ENCODE results near the gene CEP19. TPM values are rescaled to one million over a fixed set of nuclear protein-coding genes. Genes with fewer than 3 reads are reported as not detected.
A peak's percentile ranks its signal among the peaks of the same experiment; 100 is the strongest.

CEP19 gene
- total RNA-seq, 4 donors from 2014 or later: 0.67 TPM; not detected in 3

- TF ChIP-seq CTCF (IDR thresholded peaks at IDR 0.05) (no peak), POLR2A (IDR thresholded peaks at IDR 0.05) (no peak)
- no peaks in the 10 kb centered on the region for H3K4me1 ChIP-seq
Observed at GRCh38 chr3:196700801-196701200, 11.2 kb downstream of the CEP19 start.

GRCh38 chr3:196699749-196700148 is 12.3 kb downstream of the CEP19 start:
- Histone ChIP-seq H3K27ac (no peak overlapping the region), H3K4me1 (no peaks in the 10 kb centered on the region), H3K27me3 (no peaks in the 10 kb centered on the region), H3K4me3 (no peak overlapping the region), H3K9me3 (no peaks in the 10 kb centered on the region), H3K36me3 (no peaks in the 10 kb centered on the region)
- no peak for DNase-seq
- no peak for TF ChIP-seq POLR2A (IDR thresholded peaks at IDR 0.05)

More at GRCh38 chr3:196700801-196701200, 11.2 kb downstream of the CEP19 start:
- H3K27me3 ChIP-seq: no peaks in the 10 kb centered on the region
- H3K9me3 ChIP-seq: no peaks in the 10 kb centered on the region
- no peak for DNase-seq
- no peak overlapping the region for H3K27ac ChIP-seq
- H3K36me3 ChIP-seq: no peaks in the 10 kb centered on the region
- H3K4me3 ChIP-seq: no peak overlapping the region

- H3K4me1 ChIP-seq: no peaks in the 10 kb centered on the region
- no peaks in the 10 kb centered on the region for H3K36me3 ChIP-seq
- H3K4me3 ChIP-seq: no peak overlapping the region
- H3K27me3 ChIP-seq: no peaks in the 10 kb centered on the region
- no peak for DNase-seq
- no peaks in the 10 kb centered on the region for H3K9me3 ChIP-seq
- no peak for TF ChIP-seq POLR2A (IDR thresholded peaks at IDR 0.05)
- TF ChIP-seq CTCF (IDR thresholded peaks at IDR 0.05): no peak
- no peak overlapping the region for H3K27ac ChIP-seq
Observed at GRCh38 chr3:196697270-196697669, 14.8 kb downstream of the CEP19 start.

GRCh38 chr3:196695849-196696226 is 16.2 kb downstream of the CEP19 start:
- TF ChIP-seq POLR2A (IDR thresholded peaks at IDR 0.05): no peak
- TF ChIP-seq CTCF (IDR thresholded peaks at IDR 0.05): no peak
- DNase-seq: no peak
- Histone ChIP-seq H3K9me3 (no peaks in the 10 kb centered on the region), H3K27ac (no peak overlapping the region), H3K27me3 (no peaks in the 10 kb centered on the region), H3K4me3 (no peak overlapping the region), H3K4me1 (no peaks in the 10 kb centered on the region), H3K36me3 (no peaks in the 10 kb centered on the region)

GRCh38 chr3:196694941-196695848 is 16.9 kb downstream of the CEP19 start:
- Histone ChIP-seq H3K4me3 (no peak overlapping the region), H3K9me3 (no peaks in the 10 kb centered on the region), H3K27ac (no peak overlapping the region), H3K27me3 (no peaks in the 10 kb centered on the region), H3K36me3 (no peaks in the 10 kb centered on the region), H3K4me1 (no peaks in the 10 kb centered on the region)
- DNase-seq: no peak
- TF ChIP-seq POLR2A (IDR thresholded peaks at IDR 0.05) (no peak), CTCF (IDR thresholded peaks at IDR 0.05) (no peak)

- no peak for DNase-seq
- Histone ChIP-seq H3K4me3 (no peak overlapping the region), H3K36me3 (no peaks in the 10 kb centered on the region), H3K4me1 (no peaks in the 10 kb centered on the region), H3K9me3 (no peaks in the 10 kb centered on the region), H3K27me3 (no peaks in the 10 kb centered on the region), H3K27ac (no peak overlapping the region)
- TF ChIP-seq CTCF (IDR thresholded peaks at IDR 0.05) (peak in 1 of 6 experiments; percentile 11), POLR2A (IDR thresholded peaks at IDR 0.05) (no peak)
Observed at GRCh38 chr3:196694202-196694638, 17.8 kb downstream of the CEP19 start.
